Transverse colon (tissue), 3 donors: ENCODE measurements around the gene FAM83F.

Source experiments
- CTCF ChIP-seq, 5 experiments: fragments of 200-600 bp in 3 of 5; fragments of 450-650 bp in 2 of 5; sonication (generic) in 3 of 5; IDR thresholded peaks; 1 replicate in 2 of 5; 2 replicates in 3 of 5; pipeline ENCODE4 v1.5.1; 2016 to 2017; ENCODE audit warnings: antibody characterized with exemption in 5 of 5, inconsistent platforms in 3 of 5, mild to moderate bottlenecking in 2 of 5, moderate library complexity in 1 of 5
- EP300 ChIP-seq: sonication (generic); formaldehyde crosslinking; IDR thresholded peaks from one replicate; pipeline ENCODE4 v1.6.1; 2017; ENCODE audit warnings: antibody characterized with exemption, low read depth

GRCh38 chr22:40076702-40077645 lies 82.2 kb downstream of the FAM83F start:
- no peak for TF ChIP-seq CTCF (IDR thresholded peaks at IDR 0.05)
- TF ChIP-seq EP300 = no peak
